ENCODE results near the gene UBA7. TPM values are rescaled to one million over a fixed set of nuclear protein-coding genes. Genes with fewer than 3 reads are reported as not detected.

Gene UBA7
- total RNA-seq, 2 experiments from 2014 or later = 249 to 256 TPM

Small RNAs within 50 kb of the gene (microRNA-seq; reads per million reads assigned to microRNA genes)
- gene MIR5193 (ENCODE audit: borderline microRNAs expressed, borderline replicate concordance) = 0.63 reads per million

Other genes with a start within 250 kb of the UBA7 start
- gene APEH, start 139.6 kb downstream of the UBA7 start, total RNA-seq = 100 to 1,000 TPM; 137 TPM
- gene MST1, start 124.5 kb downstream of the UBA7 start, total RNA-seq = 10 to 100 TPM in 1 of 2 experiments, 1 to 10 TPM in 1; 8.4 to 10.0 TPM
- gene RNF123, start 124.4 kb downstream of the UBA7 start, total RNA-seq = 10 to 100 TPM; 47.5 to 49.2 TPM
- under 1 TPM in 1 of 2 experiments, not detected in 1; 0.30 TPM for gene AMIGO3, start 94.3 kb downstream of the UBA7 start, total RNA-seq
- gene GMPPB, start 90.0 kb downstream of the UBA7 start, total RNA-seq = 10 to 100 TPM; 36.5 to 46.0 TPM
- gene IP6K1, start 27.4 kb downstream of the UBA7 start, total RNA-seq = 10 to 100 TPM; 35.7 to 38.9 TPM
- gene CDHR4, start 14.1 kb downstream of the UBA7 start, total RNA-seq = under 1 TPM in 1 of 2 experiments, not detected in 1; 0.08 TPM
- under 1 TPM; 0.46 to 0.60 TPM for gene INKA1, start 10.7 kb downstream of the UBA7 start, total RNA-seq
- 10 to 100 TPM; 30.9 to 31.0 TPM for gene TRAIP, start 42.6 kb upstream of the UBA7 start, total RNA-seq
- gene CAMKV, start 56.0 kb upstream of the UBA7 start, total RNA-seq = not detected
- gene MST1R, start 89.9 kb upstream of the UBA7 start, total RNA-seq = 1 to 10 TPM; 4.1 to 5.2 TPM
- 10 to 100 TPM; 12.8 to 14.1 TPM for gene MON1A, start 115.9 kb upstream of the UBA7 start, total RNA-seq
- 100 to 1,000 TPM in 1 of 2 experiments, 10 to 100 TPM in 1; 87.7 to 105 TPM for gene RBM6, start 126.2 kb upstream of the UBA7 start, total RNA-seq

All from activated CD4-positive, alpha-beta T cell treated with anti-CD3 and anti-CD28 coated beads, Interleukin-2, amount 10 ng/mL, durations not matched to agents 7 days and 5 days (primary cell).